Measurements from ENCODE around the gene SEPTIN5. TPM values are rescaled to one million over a fixed set of nuclear protein-coding genes. Genes with fewer than 3 reads are reported as not detected.

SEPTIN5 gene
- polyA plus RNA-seq, 1 experiment = 38.8 TPM

DNA sequence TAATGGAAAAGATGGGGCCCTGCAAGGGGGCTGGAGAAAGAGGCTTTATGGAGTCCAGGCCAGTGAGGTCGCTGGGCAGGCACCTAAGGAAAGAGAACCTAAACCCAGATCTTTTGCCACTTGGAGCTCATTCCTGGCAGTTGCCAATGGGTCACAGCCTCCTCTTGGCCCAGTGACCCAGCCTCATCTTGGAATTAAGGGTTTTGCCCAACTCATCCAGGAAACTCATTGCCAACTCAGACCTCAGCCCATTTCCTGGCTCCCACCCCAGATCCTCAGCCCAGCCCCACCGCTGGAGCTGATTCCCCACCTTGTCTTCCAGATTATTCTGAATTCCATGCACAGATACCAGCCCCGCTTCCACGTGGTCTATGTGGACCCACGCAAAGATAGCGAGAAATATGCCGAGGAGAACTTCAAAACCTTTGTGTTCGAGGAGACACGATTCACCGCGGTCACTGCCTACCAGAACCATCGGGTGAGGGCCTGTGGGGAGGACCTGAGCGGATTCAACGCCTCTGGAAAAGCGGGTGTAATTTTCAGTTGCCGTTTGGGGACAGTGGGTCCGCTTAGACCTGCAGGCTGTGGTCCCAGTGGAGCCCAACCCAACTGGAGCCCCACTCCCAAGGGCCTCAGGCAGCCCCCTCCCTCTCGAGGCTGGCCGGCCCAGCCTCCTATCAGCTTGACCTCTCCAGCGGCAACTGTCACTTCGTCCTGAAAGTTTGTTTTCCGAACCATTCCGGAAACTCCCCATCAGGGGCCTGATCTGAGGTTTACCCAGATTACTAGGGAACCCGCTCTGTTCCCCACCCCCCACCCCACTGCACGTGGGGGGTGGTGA, 50.6 kb downstream of the SEPTIN5 start:
- no peak for DNase-seq (ENCODE audit: low read depth)
- no peak for TF ChIP-seq CTCF (IDR thresholded peaks at IDR 0.05; ENCODE audit: insufficient read depth, low read depth, low read length)
- CTCF ChIA-PET = interaction anchor here (0.7 to 1.4 kb wide), 2 partner anchors 35 to 45 kb away, joined by 3 to 4 read pairs; no protein-coding TSS in a partner anchor
- Histone ChIP-seq H3K4me3 (ENCODE audit: low read depth, low read length) (no peak overlapping the region), H3K36me3 (ENCODE audit: control insufficient read depth, insufficient read depth, low read length) (no peaks in the 10 kb centered on the region), H3K27me3 (ENCODE audit: control insufficient read depth, insufficient read depth, low read length) (peaks cover 13% of the 10 kb centered on the region)
- POLR2A ChIA-PET = no interaction called here

DNA sequence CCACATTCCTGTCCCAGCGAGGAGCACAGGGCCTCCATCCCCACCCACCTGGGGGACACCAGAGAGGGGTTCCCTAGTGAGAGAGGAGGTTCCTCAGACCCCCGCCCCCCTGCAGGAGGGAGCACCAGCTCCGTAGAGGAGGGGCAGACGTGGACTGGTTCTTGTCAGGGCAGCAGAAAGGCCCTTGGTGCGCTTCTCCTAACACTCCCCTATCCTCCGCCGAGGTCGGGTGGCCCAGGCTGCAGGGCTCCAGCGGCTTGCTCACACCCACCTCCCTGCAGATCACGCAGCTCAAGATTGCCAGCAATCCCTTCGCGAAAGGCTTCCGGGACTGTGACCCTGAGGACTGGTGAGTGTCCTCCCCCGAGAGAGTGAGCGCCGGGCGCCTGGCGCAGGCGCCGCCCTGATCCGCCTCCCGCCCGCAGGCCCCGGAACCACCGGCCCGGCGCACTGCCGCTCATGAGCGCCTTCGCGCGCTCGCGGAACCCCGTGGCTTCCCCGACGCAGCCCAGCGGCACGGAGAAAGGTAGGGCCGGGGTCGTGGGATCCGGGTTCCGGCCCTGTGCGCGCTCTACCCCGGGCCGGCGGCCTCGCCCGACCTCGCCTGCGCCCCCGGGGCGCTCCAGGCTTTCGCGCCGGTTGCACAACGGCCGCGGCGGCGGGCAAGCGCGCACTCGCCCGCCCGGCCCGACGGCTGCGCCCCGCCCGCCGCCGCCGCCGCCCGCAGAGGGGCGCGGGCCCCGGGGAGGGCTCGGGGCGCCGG, 51.4 kb downstream of the SEPTIN5 start:
- Histone ChIP-seq H3K27me3 (ENCODE audit: control insufficient read depth, insufficient read depth, low read length) (peaks cover 14% of the 10 kb centered on the region), H3K4me3 (ENCODE audit: low read depth, low read length) (peak overlapping the region; percentile 11; the same call in 1 of the 2 replicates), H3K36me3 (ENCODE audit: control insufficient read depth, insufficient read depth, low read length) (no peaks in the 10 kb centered on the region)
- no peak for DNase-seq (ENCODE audit: low read depth)
- CTCF ChIA-PET = interaction anchor here (0.8 to 1.0 kb wide), 2 partner anchors 9 to 35 kb away, joined by 3 read pairs; no protein-coding TSS in a partner anchor
- POLR2A ChIA-PET = no interaction called here
- no peak for TF ChIP-seq CTCF (IDR thresholded peaks at IDR 0.05; ENCODE audit: insufficient read depth, low read depth, low read length)

DNA sequence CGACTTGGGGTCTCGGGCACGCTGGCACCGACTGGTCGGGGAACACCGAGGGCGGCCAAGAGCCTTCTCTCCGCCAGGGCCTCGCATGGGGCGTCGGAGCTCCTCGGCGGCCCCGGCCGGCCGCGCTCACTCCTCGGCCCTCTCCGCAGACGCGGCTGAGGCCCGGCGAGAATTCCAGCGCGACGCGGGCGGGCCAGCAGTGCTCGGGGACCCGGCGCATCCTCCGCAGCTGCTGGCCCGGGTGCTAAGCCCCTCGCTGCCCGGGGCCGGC, 51.9 kb downstream of the SEPTIN5 start:
- TF ChIP-seq CTCF (IDR thresholded peaks at IDR 0.05; ENCODE audit: insufficient read depth, low read depth, low read length) = no peak
- POLR2A ChIA-PET = no interaction called here
- CTCF ChIA-PET = interaction anchor here (0.8 to 1.0 kb wide), 2 partner anchors 9 to 36 kb away, joined by 3 read pairs; no protein-coding TSS in a partner anchor
- DNase-seq (ENCODE audit: low read depth) = no peak
- Histone ChIP-seq H3K27me3 (ENCODE audit: control insufficient read depth, insufficient read depth, low read length) (peaks cover 17% of the 10 kb centered on the region), H3K36me3 (ENCODE audit: control insufficient read depth, insufficient read depth, low read length) (no peaks in the 10 kb centered on the region), H3K4me3 (ENCODE audit: low read depth, low read length) (peak overlapping the region; percentile 30)

GRCh38 chr22:19766511-19767426, 52.5 kb downstream of the SEPTIN5 start:
- TF ChIP-seq CTCF (IDR thresholded peaks at IDR 0.05; ENCODE audit: insufficient read depth, low read depth, low read length) = peak; percentile 32
- Histone ChIP-seq H3K27me3 (ENCODE audit: control insufficient read depth, insufficient read depth, low read length) (peaks cover 20% of the 10 kb centered on the region), H3K36me3 (ENCODE audit: control insufficient read depth, insufficient read depth, low read length) (no peaks in the 10 kb centered on the region), H3K4me3 (ENCODE audit: low read depth, low read length) (peak overlapping the region; percentile 30)
- CTCF ChIA-PET = interaction anchor here (0.8 to 1.0 kb wide), 2 partner anchors 10 to 36 kb away, joined by 3 read pairs; no protein-coding TSS in a partner anchor
- POLR2A ChIA-PET = no interaction called here
- DNase-seq (ENCODE audit: low read depth) = no peak

Data from BJ (cell line).